Fibroblast of pulmonary artery (primary cell): ENCODE results near the gene ABCG1.

Source experiments
- DNase-seq: peaks from one replicate; pipeline ENCODE4 v3.0.0-alpha.2; 2010; ENCODE audit warnings: low read depth
- H3K4me3 ChIP-seq: replicated peaks from 2 replicates; pipeline ENCODE4 v1.5.1; 2011; ENCODE audit warnings: low read depth, mild to moderate bottlenecking, control low read depth, low read length, moderate library complexity
- TF ChIP-seq, protein P1 (sequence below): IDR thresholded peaks from 2 replicates; pipeline ENCODE4 v1.5.1; 2011; ENCODE audit warnings: mild to moderate bottlenecking, control low read depth, low read length, inconsistent platforms; ENCODE audit errors: missing control alignments

Gene ABCG1

GRCh38 chr21:42222821-42223390, 4.0 kb downstream of the ABCG1 start:
- no peak overlapping the region for H3K4me3 ChIP-seq
- DNase-seq = no peak
- TF ChIP-seq, protein P1, sequence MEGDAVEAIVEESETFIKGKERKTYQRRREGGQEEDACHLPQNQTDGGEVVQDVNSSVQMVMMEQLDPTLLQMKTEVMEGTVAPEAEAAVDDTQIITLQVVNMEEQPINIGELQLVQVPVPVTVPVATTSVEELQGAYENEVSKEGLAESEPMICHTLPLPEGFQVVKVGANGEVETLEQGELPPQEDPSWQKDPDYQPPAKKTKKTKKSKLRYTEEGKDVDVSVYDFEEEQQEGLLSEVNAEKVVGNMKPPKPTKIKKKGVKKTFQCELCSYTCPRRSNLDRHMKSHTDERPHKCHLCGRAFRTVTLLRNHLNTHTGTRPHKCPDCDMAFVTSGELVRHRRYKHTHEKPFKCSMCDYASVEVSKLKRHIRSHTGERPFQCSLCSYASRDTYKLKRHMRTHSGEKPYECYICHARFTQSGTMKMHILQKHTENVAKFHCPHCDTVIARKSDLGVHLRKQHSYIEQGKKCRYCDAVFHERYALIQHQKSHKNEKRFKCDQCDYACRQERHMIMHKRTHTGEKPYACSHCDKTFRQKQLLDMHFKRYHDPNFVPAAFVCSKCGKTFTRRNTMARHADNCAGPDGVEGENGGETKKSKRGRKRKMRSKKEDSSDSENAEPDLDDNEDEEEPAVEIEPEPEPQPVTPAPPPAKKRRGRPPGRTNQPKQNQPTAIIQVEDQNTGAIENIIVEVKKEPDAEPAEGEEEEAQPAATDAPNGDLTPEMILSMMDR = no peak

- no peak overlapping the region for H3K4me3 ChIP-seq
- TF ChIP-seq, protein P1 = no peak
- no peak for DNase-seq
These were observed 5.1 kb downstream of the ABCG1 start for GRCh38 chr21:42223826-42224575.

GRCh38 chr21:42225042-42225441, 6.1 kb downstream of the ABCG1 start:
- TF ChIP-seq, protein P1 = no peak
- no peak for DNase-seq
- H3K4me3 ChIP-seq = no peak overlapping the region

DNA sequence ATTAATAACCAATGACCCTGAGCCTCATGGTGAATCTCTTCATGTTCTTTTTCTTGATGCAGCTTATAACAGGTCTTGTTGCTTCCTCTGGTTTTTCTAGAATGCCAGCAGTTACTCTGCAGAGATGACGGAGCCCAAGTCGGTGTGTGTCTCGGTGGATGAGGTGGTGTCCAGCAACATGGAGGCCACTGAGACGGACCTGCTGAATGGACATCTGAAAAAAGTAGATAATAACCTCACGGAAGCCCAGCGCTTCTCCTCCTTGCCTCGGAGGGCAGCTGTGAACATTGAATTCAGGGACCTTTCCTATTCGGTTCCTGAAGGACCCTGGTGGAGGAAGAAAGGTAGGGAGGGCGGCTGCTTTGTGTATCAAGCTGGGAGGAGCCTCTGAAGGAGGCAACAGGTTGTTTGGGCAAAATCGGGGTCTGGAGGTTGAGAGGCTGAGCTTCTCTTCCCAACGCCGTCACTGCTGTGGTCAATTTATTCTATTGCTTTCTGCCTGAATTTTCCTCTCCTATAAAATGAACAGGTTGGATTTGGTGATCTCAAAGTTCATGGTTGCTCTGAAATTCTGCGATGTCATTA, 6.7 kb downstream of the ABCG1 start:
- TF ChIP-seq, protein P1 = no peak
- no peak for DNase-seq
- H3K4me3 ChIP-seq = no peak overlapping the region

DNA sequence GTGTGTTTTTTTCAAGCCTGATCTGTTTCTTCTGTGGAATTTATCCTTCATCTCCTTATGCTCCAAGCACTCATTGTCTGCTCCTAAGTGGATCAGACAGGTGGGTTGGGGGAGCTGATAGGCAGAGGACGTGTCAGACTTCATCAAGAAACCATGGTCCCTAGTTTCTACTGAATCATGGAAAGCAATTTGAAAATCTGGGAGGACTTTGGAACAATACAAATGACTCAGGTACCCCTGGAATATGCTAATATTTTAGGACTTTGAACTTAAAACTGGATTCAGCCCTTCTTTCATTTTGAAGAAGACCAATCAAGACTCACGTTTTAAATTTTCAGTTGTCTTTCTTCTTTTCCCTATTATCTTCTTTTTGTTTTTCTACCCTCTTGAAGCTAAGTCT, 7.7 kb downstream of the ABCG1 start:
- no peak overlapping the region for H3K4me3 ChIP-seq
- TF ChIP-seq, protein P1 = no peak
- DNase-seq = no peak

DNA sequence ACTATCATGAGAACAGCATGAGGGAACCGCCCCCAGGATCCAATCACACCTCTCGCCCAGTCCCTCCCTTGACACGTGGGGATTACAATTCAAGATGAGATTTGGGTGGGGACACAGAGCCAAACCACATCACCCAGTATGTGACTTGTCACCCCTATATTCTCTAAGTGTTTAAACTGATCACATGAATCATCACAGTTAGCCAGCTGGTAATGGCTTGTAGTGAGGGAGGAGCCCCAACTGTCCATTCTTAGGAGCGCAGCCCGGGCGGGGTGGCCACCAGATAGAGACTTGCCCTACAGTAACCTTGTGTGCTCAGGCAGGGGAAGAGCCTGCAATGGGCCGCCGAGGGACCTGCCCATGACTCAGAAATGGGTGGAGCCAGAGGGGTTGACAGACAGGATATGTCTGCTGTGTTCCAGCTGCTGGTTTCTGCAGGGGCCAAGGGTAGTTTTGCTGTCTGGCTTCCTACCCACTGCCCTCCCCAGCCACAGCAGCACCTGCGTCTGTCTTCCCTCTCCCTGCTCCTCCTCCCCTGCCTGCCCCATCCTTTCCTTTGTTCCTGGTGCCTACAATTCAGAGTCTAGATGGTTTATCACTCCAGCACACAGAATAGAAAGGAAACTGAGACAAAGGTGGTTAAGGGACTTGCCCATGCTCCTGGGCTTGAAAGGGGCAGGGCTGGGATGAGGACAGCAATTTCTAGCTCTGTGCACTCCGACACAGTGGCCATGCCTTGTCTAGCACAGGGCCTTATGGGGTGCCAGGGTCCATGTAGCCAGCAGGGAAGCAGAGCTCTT, 9.2 kb downstream of the ABCG1 start:
- peak; percentile 94 for DNase-seq
- TF ChIP-seq, protein P1 = no peak
- no peak overlapping the region for H3K4me3 ChIP-seq
